Stimulated activated naive CD8-positive, alpha-beta T cell treated with anti-CD3 and anti-CD28 coated beads, Interleukin-15, amount 100 ng/mL, for 72 hours (primary cell): ENCODE measurements around the gene SEC61A1.

Source experiments
- ATAC-seq: fragments of 150-1000 bp; cut with Tn5 transposase; 2 replicates; pipeline ENCODE4 v1.10.0; 2021; ENCODE audit warnings: mild to moderate bottlenecking, moderate library complexity
- DNase-seq, 2 donors: peaks; one replicate each; pipeline ENCODE4 v3.0.0; 2021 to 2022
- H3K27ac Mint-ChIP-seq, 2 donors: one replicate each; pipeline ENCODE4 v1.8.0; 2022; ENCODE audit warnings: mild to moderate bottlenecking in 2 of 2, mixed read lengths in 2 of 2, moderate library complexity in 2 of 2
- H3K27me3 Mint-ChIP-seq: one replicate; pipeline ENCODE4 v1.8.0; 2022; ENCODE audit warnings: mixed read lengths
- H3K4me1 Mint-ChIP-seq: one replicate; pipeline ENCODE4 v1.8.0; 2022; ENCODE audit warnings: mild to moderate bottlenecking, mixed read lengths
- H3K4me3 Mint-ChIP-seq, 2 donors: one replicate each; pipeline ENCODE4 v1.8.0; 2022; ENCODE audit warnings: mild to moderate bottlenecking in 2 of 2, mixed read lengths in 2 of 2, moderate library complexity in 1 of 2
- H3K9me3 Mint-ChIP-seq, 2 donors: one replicate each; pipeline ENCODE4 v1.8.0; 2022; ENCODE audit warnings: mixed read lengths in 2 of 2

SEC61A1 gene

DNA sequence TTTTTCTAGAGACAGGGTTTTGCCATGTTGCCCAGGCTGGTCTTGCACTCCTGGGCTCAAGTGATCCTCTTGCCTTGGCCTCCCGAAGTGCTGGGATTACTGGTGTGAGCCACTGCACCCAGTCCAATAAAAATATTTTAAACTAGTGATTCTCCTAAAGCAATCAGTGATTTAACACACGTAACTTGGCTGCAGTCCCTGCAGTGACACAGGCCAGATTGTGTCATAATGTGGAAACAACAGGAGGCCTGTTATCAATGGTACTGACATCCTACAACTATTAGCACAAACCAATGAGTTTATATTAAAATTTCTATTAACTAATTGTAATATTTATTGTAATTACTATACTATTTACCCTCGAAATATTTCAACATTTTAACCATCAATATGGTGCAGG, 1.6 kb upstream of the SEC61A1 start:
- no peak overlapping the region for H3K4me3 Mint-ChIP-seq
- no peak for ATAC-seq

DNA sequence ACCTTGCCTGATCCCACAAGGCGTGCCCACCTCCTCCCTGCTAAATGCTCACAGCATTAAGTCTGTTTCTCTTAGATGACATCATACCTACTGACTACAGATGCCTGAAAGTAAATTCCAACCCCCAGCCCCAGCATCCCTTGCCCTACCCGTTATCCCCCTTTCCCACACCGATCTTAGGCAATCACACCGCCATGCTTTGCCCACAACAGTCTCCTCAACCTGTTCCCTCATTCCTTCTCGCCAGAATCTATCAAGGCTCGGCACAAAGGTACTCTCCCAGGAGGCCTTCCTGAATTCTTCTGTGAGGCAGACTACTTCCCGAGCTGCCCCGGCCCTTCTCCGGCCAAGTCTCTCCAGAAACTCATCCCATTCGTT, 789 bp upstream of the SEC61A1 start:
- H3K27me3 Mint-ChIP-seq: no peaks in the 10 kb centered on the region

More for the DNA sequence above, 1.6 kb upstream of the SEC61A1 start:
- Mint-ChIP-seq H3K27ac (no peak overlapping the region), H3K4me1 (peaks cover 38% of the 10 kb centered on the region), H3K27me3 (no peaks in the 10 kb centered on the region), H3K9me3 (no peaks in the 10 kb centered on the region)
- DNase-seq: no peak

GRCh38 chr3:128052595-128053351, 536 bp downstream of the SEC61A1 start:
- Mint-ChIP-seq H3K9me3 (no peaks in the 10 kb centered on the region), H3K4me3 (peak overlapping the region; percentile 94 to 98), H3K4me1 (peaks cover 48% of the 10 kb centered on the region), H3K27ac (peak overlapping the region; percentile 99), H3K27me3 (no peaks in the 10 kb centered on the region)
- DNase-seq: no peak
- peak; percentile 22 for ATAC-seq

More for the DNA sequence above, 789 bp upstream of the SEC61A1 start:
- H3K9me3 Mint-ChIP-seq: no peaks in the 10 kb centered on the region
- ATAC-seq: no peak
- DNase-seq: no peak
- H3K4me3 Mint-ChIP-seq: peak overlapping the region; percentile 92 to 94
- peaks cover 42% of the 10 kb centered on the region for H3K4me1 Mint-ChIP-seq
- H3K27ac Mint-ChIP-seq: peak overlapping the region; percentile 95 to 98

DNA sequence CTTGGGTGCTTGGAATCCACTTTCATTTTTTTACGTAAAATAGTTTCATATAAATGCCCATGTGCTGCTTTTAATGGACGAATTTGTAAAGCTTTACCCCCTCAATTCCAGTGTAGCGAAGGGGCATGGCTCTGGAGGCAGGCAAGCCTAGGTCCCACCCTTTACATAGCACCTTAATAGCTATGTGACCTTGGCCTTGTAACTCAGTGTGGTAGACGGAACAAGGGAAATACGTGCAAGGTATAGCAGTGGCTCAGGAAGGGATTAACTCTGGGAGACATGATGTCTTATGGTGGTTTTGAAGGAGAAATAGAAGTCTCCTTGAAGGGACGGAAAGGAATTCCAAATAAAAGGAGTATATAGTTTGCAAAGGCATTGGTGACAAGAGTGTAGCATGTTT, 1.4 kb downstream of the SEC61A1 start:
- Mint-ChIP-seq H3K27ac (no peak overlapping the region), H3K4me3 (peak overlapping the region; percentile 94 to 98), H3K9me3 (no peaks in the 10 kb centered on the region), H3K4me1 (peaks cover 48% of the 10 kb centered on the region), H3K27me3 (no peaks in the 10 kb centered on the region)
- ATAC-seq: no peak
- DNase-seq: no peak

DNA sequence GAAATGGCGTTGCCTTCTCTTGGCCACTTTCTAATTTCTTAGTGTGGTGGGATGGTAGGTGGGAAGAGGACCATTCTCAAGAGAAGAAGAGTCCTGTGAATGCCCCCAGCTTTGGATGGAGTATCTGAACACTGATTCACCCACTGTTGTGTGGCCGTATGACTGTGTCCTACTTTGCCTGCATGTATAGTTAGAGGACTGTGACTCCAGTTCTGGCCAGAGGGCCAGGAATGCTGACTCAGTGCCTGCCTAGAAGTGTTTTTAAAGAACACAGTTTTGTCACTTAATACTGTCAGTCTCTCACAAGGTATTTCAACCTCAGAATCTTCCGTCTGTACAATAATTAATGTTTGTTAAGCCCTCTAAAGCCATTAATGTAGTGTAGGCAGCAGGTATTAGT, 2.1 kb downstream of the SEC61A1 start:
- DNase-seq (no peak), ATAC-seq (no peak)
- Mint-ChIP-seq H3K27me3 (no peaks in the 10 kb centered on the region), H3K9me3 (no peaks in the 10 kb centered on the region), H3K4me3 (peak overlapping the region; percentile 94 to 98), H3K27ac (peak overlapping the region in 1 of 2 donors; percentile 2), H3K4me1 (peaks cover 48% of the 10 kb centered on the region)

GRCh38 chr3:128056258-128056657, 4.0 kb downstream of the SEC61A1 start:
- no peak for DNase-seq
- Mint-ChIP-seq H3K4me1 (peaks cover 44% of the 10 kb centered on the region), H3K27ac (no peak overlapping the region), H3K4me3 (no peak overlapping the region), H3K9me3 (no peaks in the 10 kb centered on the region), H3K27me3 (no peaks in the 10 kb centered on the region)
- ATAC-seq: no peak

DNA sequence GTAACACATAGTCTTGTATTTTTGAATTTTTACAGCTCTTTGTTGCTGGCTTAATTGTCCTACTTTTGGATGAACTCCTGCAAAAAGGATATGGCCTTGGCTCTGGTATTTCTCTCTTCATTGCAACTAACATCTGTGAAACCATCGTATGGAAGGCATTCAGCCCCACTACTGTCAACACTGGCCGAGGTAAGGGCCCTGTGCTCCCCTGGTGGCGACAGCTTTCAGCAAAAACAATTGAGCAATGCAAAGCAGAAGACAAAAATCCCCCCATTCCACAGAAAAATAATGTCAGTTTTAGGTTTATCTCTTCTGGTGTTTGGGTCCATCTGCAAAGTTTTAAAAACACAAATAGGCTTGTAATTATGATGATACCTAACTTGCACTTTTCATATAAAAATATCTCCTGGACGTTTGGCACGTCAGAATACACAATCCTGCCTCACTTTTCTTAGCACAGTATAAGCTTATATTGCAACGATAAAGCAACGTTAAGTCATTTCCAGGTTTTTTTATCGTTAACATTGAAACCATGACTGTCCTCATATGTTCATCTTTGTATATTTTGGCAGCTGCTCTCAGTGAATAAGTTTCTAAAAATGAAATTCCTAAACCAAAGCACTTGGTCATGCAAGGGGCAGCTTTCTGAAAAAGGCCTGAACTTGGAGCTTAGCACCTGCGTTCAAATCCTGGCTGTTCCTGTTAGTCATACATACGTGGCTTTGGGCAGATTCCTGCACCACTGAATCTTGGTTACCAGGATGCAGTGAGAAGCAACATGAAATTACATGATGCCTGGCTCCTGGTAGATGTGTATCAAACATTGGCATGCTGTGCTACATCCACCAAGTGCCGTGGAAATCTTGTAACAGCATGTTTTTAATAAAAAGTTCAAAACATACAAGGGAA, 8.5 kb downstream of the SEC61A1 start:
- Mint-ChIP-seq H3K4me1 (peaks cover 18% of the 10 kb centered on the region), H3K27me3 (no peaks in the 10 kb centered on the region), H3K27ac (no peak overlapping the region), H3K9me3 (no peaks in the 10 kb centered on the region), H3K4me3 (no peak overlapping the region)
- ATAC-seq: no peak
- no peak for DNase-seq

DNA sequence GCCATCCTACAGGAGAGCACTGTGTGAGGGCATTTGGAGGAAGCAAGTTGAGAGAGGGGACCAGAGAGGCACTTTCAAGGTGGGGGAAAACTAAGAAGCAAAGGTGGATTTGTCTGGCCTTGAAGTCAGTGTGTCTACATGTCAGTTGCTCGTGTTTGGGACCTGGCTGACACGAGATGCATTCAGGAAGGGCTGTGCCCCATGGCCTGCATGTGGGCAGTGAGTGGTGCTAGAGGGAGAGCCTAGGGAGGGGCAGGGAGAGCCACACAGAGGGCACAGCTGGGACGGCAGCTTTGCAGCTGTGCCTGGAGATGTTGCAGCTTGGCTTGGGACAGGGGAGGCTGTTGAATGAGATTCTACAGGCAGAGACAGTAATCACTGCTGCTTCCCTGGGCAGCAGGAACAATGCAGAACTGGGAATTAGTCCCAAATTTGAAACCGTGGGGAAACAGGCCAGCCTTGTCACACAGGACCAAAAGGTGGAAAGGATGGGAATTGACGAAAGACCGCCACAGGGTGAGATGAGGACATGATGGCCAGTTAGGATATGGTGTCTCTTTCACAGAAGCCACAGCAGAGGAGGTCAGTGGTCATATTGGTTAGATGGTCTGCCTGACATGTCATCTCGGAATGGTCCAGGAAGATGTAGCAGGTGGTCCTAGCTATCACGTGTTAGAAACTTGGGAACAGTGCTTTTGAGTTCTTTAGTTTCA, 10.0 kb downstream of the SEC61A1 start:
- ATAC-seq (peak; percentile 46), DNase-seq (no peak)
- Mint-ChIP-seq H3K4me3 (no peak overlapping the region), H3K4me1 (peaks cover 14% of the 10 kb centered on the region), H3K27me3 (no peaks in the 10 kb centered on the region), H3K9me3 (no peaks in the 10 kb centered on the region), H3K27ac (peak overlapping the region; percentile 20 to 64)

DNA sequence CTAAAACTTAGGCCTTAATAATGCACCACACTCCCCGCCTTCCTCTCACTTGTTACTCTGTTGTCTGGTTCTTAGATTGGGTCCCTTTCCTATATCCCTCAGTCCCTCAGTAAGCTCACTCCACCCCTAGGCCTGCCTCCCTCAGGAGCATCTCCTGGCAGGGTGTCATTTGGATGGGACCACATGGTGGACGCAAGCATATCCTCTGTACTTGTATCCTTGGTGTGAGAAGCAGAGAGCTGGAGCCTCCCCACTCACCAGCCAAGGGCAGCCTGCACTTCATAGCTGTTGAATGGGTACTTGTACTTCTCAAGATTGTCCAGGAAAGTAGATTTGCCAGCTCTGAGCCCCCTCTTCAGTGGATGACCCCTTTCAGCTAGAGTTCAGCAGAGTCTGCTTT, 11.6 kb downstream of the SEC61A1 start:
- H3K27me3 Mint-ChIP-seq: no peaks in the 10 kb centered on the region
- peak overlapping the region in 1 of 2 donors; percentile 5 for H3K27ac Mint-ChIP-seq
- peaks cover 16% of the 10 kb centered on the region for H3K4me1 Mint-ChIP-seq
- H3K9me3 Mint-ChIP-seq: no peaks in the 10 kb centered on the region
- ATAC-seq (no peak), DNase-seq (no peak)
- H3K4me3 Mint-ChIP-seq: no peak overlapping the region

- no peak overlapping the region for H3K4me3 Mint-ChIP-seq
- H3K4me1 Mint-ChIP-seq: peaks cover 16% of the 10 kb centered on the region
- no peaks in the 10 kb centered on the region for H3K9me3 Mint-ChIP-seq
- DNase-seq (no peak), ATAC-seq (no peak)
- no peaks in the 10 kb centered on the region for H3K27me3 Mint-ChIP-seq
- peak overlapping the region in 1 of 2 donors; percentile 37 for H3K27ac Mint-ChIP-seq
These were observed 12.7 kb downstream of the SEC61A1 start for GRCh38 chr3:128064962-128065361.

DNA sequence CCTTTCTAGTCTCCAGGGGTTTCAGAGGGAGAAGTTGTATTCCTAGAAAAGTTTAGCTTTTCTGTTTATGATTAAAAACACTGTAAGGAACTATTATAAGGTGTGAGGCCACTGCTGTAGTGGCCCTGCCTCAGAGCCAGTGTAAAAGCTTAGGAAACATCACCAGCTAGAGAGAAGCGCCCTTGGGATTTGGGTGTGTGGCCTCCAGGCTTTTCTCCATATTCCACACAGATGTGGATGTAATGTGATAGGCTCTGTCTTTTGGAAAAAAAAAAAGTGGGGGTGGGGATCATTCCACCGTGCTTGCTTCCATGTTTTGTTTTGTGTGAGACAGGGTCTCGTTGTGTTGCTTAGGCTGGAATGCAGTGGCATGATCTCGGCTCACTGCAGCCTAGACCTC, 13.9 kb downstream of the SEC61A1 start:
- H3K27ac Mint-ChIP-seq: peak overlapping the region in 1 of 2 donors; percentile 13
- H3K27me3 Mint-ChIP-seq: no peaks in the 10 kb centered on the region

DNA sequence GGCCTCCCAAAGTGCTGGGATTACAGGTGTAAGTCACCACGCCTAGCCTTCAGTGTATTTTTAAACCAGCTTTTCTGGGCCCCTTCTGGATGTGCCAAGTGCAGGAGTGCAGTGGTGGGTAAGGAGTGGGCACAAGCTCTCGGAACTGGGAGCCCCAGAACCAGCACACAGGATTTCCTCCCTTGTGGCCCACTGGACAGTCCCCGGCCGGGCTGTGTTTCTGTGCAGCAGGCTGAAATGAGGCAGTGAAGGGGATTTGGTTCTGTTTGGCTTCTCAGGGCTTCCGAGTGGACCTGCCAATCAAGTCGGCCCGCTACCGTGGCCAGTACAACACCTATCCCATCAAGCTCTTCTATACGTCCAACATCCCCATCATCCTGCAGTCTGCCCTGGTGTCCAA, 14.4 kb downstream of the SEC61A1 start:
- ATAC-seq (no peak), DNase-seq (no peak)
- H3K4me3 Mint-ChIP-seq: no peak overlapping the region
- peaks cover 12% of the 10 kb centered on the region for H3K4me1 Mint-ChIP-seq
- no peaks in the 10 kb centered on the region for H3K9me3 Mint-ChIP-seq
- H3K27me3 Mint-ChIP-seq: no peaks in the 10 kb centered on the region
- no peak overlapping the region for H3K27ac Mint-ChIP-seq

More for the DNA sequence above, 13.9 kb downstream of the SEC61A1 start:
- Mint-ChIP-seq H3K4me3 (no peak overlapping the region), H3K4me1 (peaks cover 16% of the 10 kb centered on the region), H3K9me3 (no peaks in the 10 kb centered on the region)
- DNase-seq (no peak), ATAC-seq (no peak)

GRCh38 chr3:128067489-128067888, 15.3 kb downstream of the SEC61A1 start:
- Mint-ChIP-seq H3K4me3 (no peak overlapping the region), H3K27ac (no peak overlapping the region)
- no peak for ATAC-seq

DNA sequence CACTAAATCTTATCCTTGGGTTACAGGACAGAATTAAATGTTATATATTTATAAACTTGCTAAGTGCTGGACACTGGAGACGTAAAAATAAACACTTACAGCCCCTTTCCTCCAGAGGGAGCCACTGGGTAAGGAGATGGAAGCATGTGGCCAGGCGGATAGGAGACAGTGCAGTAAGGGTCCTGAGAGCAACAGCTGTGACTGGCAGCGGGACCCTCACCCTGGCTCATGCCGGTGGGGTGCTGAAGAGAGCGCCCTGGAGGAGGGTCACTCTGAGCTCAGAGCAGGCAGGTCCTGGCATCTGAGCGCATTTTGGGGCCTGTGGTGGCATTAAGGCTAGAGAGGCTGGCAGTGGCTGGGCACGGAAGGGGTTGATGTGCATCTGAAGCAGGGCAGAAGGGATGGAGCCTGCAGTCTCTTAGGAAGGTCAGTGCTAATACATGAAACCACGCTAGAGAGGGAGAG, 16.0 kb downstream of the SEC61A1 start:
- Mint-ChIP-seq H3K4me1 (peaks cover 6% of the 10 kb centered on the region), H3K27me3 (no peaks in the 10 kb centered on the region), H3K4me3 (no peak overlapping the region), H3K27ac (peak overlapping the region in 1 of 2 donors; percentile 79), H3K9me3 (no peaks in the 10 kb centered on the region)
- DNase-seq (no peak), ATAC-seq (peak; percentile 54)

More at GRCh38 chr3:128067489-128067888, 15.3 kb downstream of the SEC61A1 start:
- no peaks in the 10 kb centered on the region for H3K27me3 Mint-ChIP-seq
- DNase-seq: no peak
- peaks cover 6% of the 10 kb centered on the region for H3K4me1 Mint-ChIP-seq
- no peaks in the 10 kb centered on the region for H3K9me3 Mint-ChIP-seq

DNA sequence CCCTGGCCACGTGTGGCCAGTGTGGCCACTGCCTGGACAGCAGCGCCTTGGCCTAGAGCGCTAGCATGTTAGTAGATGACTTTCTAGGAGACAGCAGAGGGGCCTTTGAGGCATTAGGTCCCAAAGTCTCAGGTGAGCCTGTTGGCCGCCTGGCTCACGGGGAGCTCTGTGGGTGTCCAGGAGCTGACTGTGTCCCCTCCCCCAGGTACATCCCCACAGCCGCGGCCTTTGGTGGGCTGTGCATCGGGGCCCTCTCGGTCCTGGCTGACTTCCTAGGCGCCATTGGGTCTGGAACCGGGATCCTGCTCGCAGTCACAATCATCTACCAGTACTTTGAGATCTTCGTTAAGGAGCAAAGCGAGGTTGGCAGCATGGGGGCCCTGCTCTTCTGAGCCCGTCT, 17.0 kb downstream of the SEC61A1 start:
- no peaks in the 10 kb centered on the region for H3K27me3 Mint-ChIP-seq
- no peaks in the 10 kb centered on the region for H3K9me3 Mint-ChIP-seq
- DNase-seq (no peak), ATAC-seq (no peak)
- H3K4me1 Mint-ChIP-seq: peaks cover 6% of the 10 kb centered on the region
- no peak overlapping the region for H3K4me3 Mint-ChIP-seq
- H3K27ac Mint-ChIP-seq: no peak overlapping the region
